ENCODE data around the gene ZCCHC14.
"Not testable (repeated sequence)": the region's sequence is repeated elsewhere in the genome, so short reads cannot be mapped to it uniquely, and the experiment has no call there.

The ZCCHC14 gene

DNA sequence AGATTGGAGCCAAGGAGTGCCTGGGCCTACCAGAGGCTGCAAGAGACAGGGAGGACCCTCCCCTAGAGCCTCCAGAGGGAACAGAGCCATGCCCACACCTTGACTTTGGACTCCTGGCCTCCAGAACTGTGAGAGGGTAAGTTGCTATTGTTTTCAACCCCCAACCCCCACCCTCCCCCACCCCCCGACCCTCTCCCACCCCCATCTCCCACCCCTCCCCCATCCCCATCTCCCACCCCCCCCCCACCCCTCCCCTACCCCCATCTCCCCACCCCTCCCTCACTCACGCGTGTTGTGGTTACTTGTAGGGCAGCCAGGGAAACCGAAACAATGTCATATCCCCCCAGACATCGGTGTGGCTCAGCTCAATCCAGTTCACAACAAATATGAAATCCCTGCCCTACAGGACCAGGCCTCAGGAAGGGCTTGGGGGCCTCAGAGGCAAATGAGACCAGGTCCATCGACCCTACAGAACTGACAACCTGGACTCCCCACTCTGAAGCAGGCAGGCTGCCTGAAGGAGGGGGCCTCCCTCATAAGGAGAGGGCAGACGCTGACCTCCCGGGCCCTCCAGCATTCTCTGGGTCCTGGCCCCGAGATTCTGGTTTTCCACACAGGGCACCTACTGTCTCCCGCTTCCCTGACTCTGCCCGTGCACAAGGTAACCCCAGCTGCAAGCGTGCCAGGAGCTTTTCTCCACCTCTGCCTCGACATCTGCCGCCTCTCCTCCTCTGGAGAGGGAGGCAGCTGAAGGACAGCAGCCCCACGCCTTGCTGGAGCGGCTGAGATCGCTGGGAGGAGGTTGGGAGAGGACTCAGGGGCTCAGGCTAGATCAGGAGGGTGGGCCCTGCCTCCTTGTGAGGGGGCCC, 3.0 kb upstream of the ZCCHC14 start:
- TF ChIP-seq ZFX (IDR thresholded peaks at IDR 0.05), result no peak
- TF ChIP-seq, protein P1, sequence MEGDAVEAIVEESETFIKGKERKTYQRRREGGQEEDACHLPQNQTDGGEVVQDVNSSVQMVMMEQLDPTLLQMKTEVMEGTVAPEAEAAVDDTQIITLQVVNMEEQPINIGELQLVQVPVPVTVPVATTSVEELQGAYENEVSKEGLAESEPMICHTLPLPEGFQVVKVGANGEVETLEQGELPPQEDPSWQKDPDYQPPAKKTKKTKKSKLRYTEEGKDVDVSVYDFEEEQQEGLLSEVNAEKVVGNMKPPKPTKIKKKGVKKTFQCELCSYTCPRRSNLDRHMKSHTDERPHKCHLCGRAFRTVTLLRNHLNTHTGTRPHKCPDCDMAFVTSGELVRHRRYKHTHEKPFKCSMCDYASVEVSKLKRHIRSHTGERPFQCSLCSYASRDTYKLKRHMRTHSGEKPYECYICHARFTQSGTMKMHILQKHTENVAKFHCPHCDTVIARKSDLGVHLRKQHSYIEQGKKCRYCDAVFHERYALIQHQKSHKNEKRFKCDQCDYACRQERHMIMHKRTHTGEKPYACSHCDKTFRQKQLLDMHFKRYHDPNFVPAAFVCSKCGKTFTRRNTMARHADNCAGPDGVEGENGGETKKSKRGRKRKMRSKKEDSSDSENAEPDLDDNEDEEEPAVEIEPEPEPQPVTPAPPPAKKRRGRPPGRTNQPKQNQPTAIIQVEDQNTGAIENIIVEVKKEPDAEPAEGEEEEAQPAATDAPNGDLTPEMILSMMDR (conservative IDR thresholded peaks at IDR 0.05), result no peak
- H3K27ac ChIP-seq, result no peak overlapping the region

DNA sequence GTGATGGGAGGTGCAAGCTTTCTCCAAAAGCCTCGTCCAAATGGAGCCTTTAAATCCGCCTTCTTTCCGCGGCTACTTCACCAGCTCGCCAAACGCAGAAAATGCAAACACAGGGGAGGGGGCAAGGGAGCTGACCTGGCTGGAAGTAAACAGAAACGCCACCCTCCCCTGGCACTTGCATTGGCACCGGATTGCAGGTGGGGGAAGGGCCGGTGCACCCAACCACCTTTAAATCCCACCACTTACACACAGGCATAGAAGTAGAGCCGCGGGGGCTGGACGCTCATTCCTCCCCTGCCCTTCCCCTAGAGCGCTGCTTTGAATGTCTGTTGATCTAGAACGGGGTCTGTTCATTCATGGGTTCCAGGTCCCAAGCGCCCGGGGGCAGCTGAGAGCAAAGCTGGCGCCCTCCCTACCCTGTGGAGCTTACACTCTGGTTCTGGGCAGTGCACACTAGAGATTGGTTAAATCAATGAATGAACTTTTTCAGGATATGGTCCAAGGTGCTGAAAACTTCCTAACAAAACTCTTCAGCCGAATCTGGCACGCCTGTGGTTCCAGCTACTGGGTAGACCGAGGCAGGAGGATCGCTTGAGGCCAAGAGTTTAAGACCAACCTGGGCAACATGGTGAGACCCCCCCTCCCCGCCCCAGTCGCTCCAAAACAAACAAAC, 920 bp upstream of the ZCCHC14 start:
- peak overlapping the region; percentile 55 for H3K27ac ChIP-seq
- TF ChIP-seq ZFX (IDR thresholded peaks at IDR 0.05), result no peak
- TF ChIP-seq, protein P1 (conservative IDR thresholded peaks at IDR 0.05), result no peak

DNA sequence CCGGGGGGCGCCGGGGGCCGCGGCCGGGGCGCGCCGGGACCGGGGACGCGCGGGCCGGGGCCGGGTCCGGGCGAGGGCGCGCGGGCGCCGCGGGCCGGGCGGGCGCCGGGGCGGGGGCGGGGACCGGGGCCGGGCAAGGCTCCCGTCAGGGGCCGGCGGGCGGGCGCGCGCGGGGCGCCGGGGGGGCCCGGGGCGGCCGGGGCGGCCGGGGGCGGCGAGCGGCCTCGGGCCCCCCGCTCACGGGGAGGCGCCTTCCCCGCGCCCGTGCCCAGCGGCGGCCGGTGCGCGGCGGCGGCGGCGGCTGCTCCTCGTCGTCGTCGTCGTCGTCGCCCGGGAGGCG, 563 bp downstream of the ZCCHC14 start:
- peak overlapping the region; percentile 55 for H3K27ac ChIP-seq
- no peak for TF ChIP-seq ZFX (IDR thresholded peaks at IDR 0.05)
- TF ChIP-seq, protein P1 (conservative IDR thresholded peaks at IDR 0.05), result no peak

DNA sequence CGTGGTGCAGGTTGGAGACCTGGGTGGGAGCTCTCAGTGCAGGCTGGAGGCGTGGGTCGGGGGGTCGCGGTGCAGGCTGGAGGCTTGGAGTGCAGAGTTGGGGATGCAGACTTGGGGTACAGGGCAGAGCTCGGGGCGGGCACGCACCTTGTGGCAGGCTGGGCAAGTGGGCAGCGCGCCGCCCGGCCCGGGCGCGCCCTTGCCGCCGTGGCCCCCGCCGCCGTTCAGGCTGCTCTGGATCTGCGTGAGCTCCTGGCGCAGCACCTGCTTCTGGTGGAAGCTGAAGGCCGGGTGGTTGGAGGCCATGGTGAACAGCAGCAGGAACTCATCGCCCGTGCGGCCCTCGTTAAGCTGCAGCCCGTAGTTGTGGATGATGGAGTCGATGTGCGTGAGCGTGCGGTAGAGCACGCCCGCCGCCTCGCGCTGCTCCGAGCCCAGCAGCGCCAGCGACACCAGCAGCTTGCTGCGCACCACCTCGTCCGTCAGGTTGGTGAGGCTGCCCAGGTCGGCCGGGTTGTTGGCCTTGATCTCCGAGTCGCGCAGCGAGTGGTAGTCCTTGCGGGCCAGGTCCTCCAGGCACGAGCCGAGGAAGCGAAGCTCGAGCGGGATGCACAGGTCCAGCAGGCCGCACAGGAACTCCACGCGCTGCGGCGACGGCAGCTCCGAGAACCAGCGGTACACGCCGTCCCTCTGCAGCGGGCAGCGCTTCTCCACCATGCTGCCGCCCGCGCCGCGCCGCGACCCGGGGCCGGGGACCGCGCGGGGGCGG, 1.1 kb downstream of the ZCCHC14 start:
- peak overlapping the region; percentile 29; the same call in 1 of the 2 replicates for H3K27ac ChIP-seq
- TF ChIP-seq ZFX (IDR thresholded peaks at IDR 0.05), result peak; percentile 15; the same call in 1 of the 2 replicates
- TF ChIP-seq, protein P1 (conservative IDR thresholded peaks at IDR 0.05), result no peak

DNA sequence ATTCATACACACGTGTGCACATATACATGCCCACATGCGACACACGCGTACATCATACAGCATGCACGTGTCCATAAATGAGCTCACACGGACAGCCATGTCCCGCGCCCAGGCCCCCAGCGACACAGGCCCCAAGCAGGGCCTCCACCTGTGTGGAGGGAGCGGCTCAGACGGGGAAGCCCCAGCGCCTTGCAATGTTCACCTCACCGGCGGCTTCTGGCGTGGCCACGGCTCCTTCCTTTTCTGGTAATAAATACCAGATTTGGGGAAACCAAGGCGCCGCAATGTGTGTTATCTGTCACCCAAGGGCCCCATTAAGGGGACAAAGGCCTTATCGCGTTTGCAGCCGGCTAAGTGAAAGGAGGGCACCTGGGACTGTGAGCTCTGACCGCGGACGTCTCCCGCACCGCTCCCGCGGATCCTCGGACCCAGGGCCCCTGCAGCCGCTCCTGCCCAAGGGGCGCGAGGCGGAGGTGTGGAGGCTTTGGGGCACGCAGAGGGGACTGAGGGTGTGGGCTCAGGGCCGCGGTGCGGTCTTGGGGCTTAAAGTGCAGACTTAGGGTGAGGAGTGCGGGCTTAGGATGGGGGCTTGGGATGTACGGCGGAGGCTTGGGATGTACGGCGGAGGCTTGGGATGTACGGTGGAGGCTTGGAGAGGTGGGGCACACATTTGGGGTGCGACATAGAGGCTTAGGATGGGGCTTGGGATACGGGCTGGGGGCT, 1.9 kb downstream of the ZCCHC14 start:
- not testable (repeated sequence) for H3K27ac ChIP-seq

DNA sequence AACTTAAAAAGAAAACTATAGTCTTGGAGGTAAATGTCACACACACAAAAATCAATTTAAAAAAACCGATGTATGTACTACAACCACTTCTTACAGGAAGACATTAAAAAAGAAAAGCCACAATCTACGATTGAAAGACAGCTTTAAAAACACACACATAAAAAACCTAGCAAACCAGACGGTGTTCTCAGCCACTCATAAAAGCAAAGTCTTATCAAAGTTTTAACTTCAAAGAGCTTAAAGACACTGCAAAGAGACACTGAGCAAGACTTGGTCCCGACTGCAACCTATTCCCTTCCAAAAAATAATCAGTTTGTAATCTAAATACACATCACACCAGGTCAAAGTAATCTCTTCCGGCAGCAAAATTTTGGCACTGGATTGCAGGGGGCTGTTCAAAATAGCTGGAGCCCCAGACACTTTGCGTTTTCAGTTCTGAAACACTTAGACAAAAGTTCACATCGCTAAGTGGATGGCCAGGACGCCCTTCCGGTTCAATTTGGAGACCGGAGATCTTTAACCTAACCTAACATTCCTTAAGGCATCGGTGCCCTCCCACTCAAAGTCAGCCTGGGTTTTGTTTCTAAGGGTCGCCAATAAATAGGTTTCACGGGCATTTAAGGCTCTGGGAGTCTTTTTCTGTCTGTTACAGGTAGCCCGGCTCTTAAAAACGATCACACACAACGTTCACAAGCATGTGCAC, 2.6 kb downstream of the ZCCHC14 start:
- no peak overlapping the region for H3K27ac ChIP-seq
- TF ChIP-seq, protein P1 (conservative IDR thresholded peaks at IDR 0.05), result no peak
- no peak for TF ChIP-seq ZFX (IDR thresholded peaks at IDR 0.05)
